ENCODE results near the gene PDPK1.
"Not testable (repeated sequence)": the region's sequence is repeated elsewhere in the genome, so short reads cannot be mapped to it uniquely, and the experiment has no call there.

PDPK1 gene

DNA sequence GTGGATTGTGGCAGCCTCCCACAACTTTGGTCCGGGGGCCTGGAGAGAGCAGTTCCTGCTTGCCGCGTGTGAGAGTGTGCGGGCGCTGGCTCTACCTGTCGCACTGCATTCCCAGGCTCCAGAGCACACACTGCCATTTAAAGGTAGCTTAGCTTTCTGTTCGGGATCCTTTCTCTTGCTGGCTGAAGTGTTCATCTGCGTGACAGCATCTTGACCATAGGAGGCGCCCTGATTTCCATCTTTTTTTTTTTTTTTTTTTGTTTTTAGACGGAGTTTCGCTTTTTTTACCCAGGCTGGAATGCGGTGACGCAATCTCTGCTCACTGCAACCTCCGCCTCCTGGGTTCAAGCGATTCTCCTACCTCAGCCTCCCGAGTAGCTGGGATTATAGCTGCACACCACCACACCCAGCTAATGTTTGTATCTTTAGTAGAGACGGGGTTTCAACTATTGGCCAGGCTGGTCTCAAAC lies 13.6 kb downstream of the PDPK1 start:
- H3K9me2 ChIP-seq (ENCODE audit: low read depth, low read length), result not testable (repeated sequence)
- TF ChIP-seq, protein P1, sequence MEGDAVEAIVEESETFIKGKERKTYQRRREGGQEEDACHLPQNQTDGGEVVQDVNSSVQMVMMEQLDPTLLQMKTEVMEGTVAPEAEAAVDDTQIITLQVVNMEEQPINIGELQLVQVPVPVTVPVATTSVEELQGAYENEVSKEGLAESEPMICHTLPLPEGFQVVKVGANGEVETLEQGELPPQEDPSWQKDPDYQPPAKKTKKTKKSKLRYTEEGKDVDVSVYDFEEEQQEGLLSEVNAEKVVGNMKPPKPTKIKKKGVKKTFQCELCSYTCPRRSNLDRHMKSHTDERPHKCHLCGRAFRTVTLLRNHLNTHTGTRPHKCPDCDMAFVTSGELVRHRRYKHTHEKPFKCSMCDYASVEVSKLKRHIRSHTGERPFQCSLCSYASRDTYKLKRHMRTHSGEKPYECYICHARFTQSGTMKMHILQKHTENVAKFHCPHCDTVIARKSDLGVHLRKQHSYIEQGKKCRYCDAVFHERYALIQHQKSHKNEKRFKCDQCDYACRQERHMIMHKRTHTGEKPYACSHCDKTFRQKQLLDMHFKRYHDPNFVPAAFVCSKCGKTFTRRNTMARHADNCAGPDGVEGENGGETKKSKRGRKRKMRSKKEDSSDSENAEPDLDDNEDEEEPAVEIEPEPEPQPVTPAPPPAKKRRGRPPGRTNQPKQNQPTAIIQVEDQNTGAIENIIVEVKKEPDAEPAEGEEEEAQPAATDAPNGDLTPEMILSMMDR (IDR thresholded peaks at IDR 0.05; ENCODE audit: low read length), result peak; percentile 13; the same call in 1 of the 2 replicates

DNA sequence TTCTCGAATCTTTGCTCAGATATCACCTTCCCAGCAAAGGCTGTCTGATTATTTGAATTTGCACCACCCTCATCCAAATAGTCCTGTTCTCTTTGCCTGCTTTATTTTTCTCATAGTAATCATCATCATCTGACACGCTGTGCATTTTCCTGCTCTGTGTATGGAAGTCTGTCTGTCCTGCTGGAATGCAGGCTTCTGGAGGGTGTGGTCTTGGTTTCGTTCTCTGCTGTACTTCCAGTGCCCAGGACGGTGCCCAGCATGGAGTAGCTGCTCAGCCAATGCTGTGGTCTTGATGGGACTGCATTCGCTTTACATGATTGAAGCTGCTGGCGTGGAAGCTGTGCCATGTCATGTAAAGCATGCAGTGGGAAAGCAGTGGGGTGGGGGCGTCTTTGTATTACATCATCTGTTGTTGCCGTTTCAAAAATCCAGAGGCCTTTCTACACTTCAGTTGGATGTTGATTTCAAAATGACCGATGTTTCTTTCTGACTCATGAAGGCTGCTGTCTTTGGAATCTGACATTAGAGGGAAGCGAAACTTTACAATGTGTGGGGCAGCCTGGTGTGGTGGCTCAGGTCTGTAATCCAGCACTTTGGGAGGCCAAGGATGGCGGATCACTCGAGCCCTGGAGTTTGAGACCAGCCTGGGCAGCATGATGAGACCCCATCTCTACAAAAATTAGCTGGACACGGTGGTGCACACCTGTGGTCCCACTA lies 17.0 kb downstream of the PDPK1 start:
- not testable (repeated sequence) for H2AFZ ChIP-seq (ENCODE audit: low read length); H3F3A ChIP-seq (ENCODE audit: insufficient read depth, low read length); H3K4me3 ChIP-seq (ENCODE audit: low read depth, low read length, poor library complexity, severe bottlenecking); H3K27me3 ChIP-seq (ENCODE audit: insufficient read depth, low read length); H3K9ac ChIP-seq (ENCODE audit: low read length); H4K20me1 ChIP-seq (ENCODE audit: insufficient read depth, low read length); H3K9me2 ChIP-seq (ENCODE audit: low read depth, low read length); H3K4me2 ChIP-seq (ENCODE audit: low read length); H3K36me3 ChIP-seq (ENCODE audit: insufficient read depth, low read length); H3K79me2 ChIP-seq (ENCODE audit: insufficient read depth, low read length); H3K4me1 ChIP-seq (ENCODE audit: insufficient read depth, low read length, severe bottlenecking); H3K9me3 ChIP-seq (ENCODE audit: low read length); H3K27ac ChIP-seq (ENCODE audit: low read depth, low read length, poor library complexity, severe bottlenecking)

More for the DNA sequence above, 13.6 kb downstream of the PDPK1 start:
- H2AFZ ChIP-seq (ENCODE audit: low read length); H4K20me1 ChIP-seq (ENCODE audit: insufficient read depth, low read length); H3F3A ChIP-seq (ENCODE audit: insufficient read depth, low read length); H3K27ac ChIP-seq (ENCODE audit: low read depth, low read length, poor library complexity, severe bottlenecking); H3K79me2 ChIP-seq (ENCODE audit: insufficient read depth, low read length); H3K9ac ChIP-seq (ENCODE audit: low read length); H3K27me3 ChIP-seq (ENCODE audit: insufficient read depth, low read length); H3K4me2 ChIP-seq (ENCODE audit: low read length); H3K4me1 ChIP-seq (ENCODE audit: insufficient read depth, low read length, severe bottlenecking); H3K4me3 ChIP-seq (ENCODE audit: low read depth, low read length, poor library complexity, severe bottlenecking); H3K9me3 ChIP-seq (ENCODE audit: low read length); H3K36me3 ChIP-seq (ENCODE audit: insufficient read depth, low read length): not testable (repeated sequence)

DNA sequence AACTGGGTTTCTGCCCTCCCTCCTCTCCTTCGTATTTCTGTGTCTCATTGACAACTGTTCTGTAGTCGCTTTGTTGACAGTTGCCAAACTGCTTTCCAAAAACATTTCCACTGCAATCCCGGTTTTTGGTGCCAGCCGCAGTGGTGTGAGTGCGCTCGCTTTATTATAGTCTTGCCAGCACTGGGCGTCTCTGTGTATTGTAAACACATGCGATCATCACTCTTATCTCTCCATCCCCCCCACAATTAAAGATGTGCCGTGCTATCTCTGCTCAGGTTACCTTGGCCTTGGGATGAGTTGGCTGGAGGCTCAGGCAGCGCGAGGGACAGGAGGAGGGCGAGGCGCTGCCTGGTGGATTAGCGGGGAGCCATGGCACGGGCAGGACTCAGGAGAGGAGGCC lies 19.3 kb downstream of the PDPK1 start:
- not testable (repeated sequence) for H3K9me2 ChIP-seq (ENCODE audit: low read depth, low read length); H3K9me3 ChIP-seq (ENCODE audit: low read length); H3F3A ChIP-seq (ENCODE audit: insufficient read depth, low read length); H3K4me1 ChIP-seq (ENCODE audit: insufficient read depth, low read length, severe bottlenecking); H3K36me3 ChIP-seq (ENCODE audit: insufficient read depth, low read length); H3K4me3 ChIP-seq (ENCODE audit: low read depth, low read length, poor library complexity, severe bottlenecking); H2AFZ ChIP-seq (ENCODE audit: low read length); H4K20me1 ChIP-seq (ENCODE audit: insufficient read depth, low read length); H3K27me3 ChIP-seq (ENCODE audit: insufficient read depth, low read length); H3K9ac ChIP-seq (ENCODE audit: low read length); H3K27ac ChIP-seq (ENCODE audit: low read depth, low read length, poor library complexity, severe bottlenecking); H3K79me2 ChIP-seq (ENCODE audit: insufficient read depth, low read length); H3K4me2 ChIP-seq (ENCODE audit: low read length)

- H3K4me3 ChIP-seq (ENCODE audit: low read depth, low read length, poor library complexity, severe bottlenecking); H3K9me2 ChIP-seq (ENCODE audit: low read depth, low read length); H4K20me1 ChIP-seq (ENCODE audit: insufficient read depth, low read length); H3K4me2 ChIP-seq (ENCODE audit: low read length); H3K79me2 ChIP-seq (ENCODE audit: insufficient read depth, low read length); H3K27me3 ChIP-seq (ENCODE audit: insufficient read depth, low read length); H2AFZ ChIP-seq (ENCODE audit: low read length); H3K9me3 ChIP-seq (ENCODE audit: low read length); H3K9ac ChIP-seq (ENCODE audit: low read length); H3K4me1 ChIP-seq (ENCODE audit: insufficient read depth, low read length, severe bottlenecking); H3F3A ChIP-seq (ENCODE audit: insufficient read depth, low read length); H3K36me3 ChIP-seq (ENCODE audit: insufficient read depth, low read length): not testable (repeated sequence)
- peak overlapping the region; percentile 62 for H3K27ac ChIP-seq (ENCODE audit: low read depth, low read length, poor library complexity, severe bottlenecking)
Measured at GRCh38 chr16:2560131-2560797, 22.4 kb downstream of the PDPK1 start.

DNA sequence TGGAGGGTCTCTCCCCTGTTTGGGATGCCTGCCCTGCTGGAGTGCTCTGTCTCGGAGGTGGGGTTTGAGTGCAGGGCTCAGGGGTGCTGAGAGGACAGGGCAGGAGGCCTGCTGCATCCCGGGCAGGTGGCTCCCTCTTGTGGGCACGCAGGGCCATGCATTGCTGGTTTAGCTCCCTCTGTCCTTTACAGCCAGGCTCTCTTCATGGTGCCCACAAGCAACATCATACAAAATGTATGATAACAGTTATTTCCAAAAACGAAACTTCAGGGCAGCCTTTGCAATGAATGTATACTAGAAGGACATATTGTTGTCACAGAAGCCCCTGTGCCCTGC lies 22.9 kb downstream of the PDPK1 start:
- H2AFZ ChIP-seq (ENCODE audit: low read length); H4K20me1 ChIP-seq (ENCODE audit: insufficient read depth, low read length); H3K79me2 ChIP-seq (ENCODE audit: insufficient read depth, low read length); H3K9ac ChIP-seq (ENCODE audit: low read length); H3K27me3 ChIP-seq (ENCODE audit: insufficient read depth, low read length); H3K36me3 ChIP-seq (ENCODE audit: insufficient read depth, low read length); H3K4me1 ChIP-seq (ENCODE audit: insufficient read depth, low read length, severe bottlenecking); H3K9me2 ChIP-seq (ENCODE audit: low read depth, low read length); H3K4me2 ChIP-seq (ENCODE audit: low read length); H3K27ac ChIP-seq (ENCODE audit: low read depth, low read length, poor library complexity, severe bottlenecking); H3K9me3 ChIP-seq (ENCODE audit: low read length); H3F3A ChIP-seq (ENCODE audit: insufficient read depth, low read length); H3K4me3 ChIP-seq (ENCODE audit: low read depth, low read length, poor library complexity, severe bottlenecking): not testable (repeated sequence)
- TF ChIP-seq, protein P1 (IDR thresholded peaks at IDR 0.05; ENCODE audit: low read length), result 0 out of 2 replicates have a peak, but pooled peaks have one; percentile 7

- not testable (repeated sequence) for H3K9ac ChIP-seq (ENCODE audit: low read length); H3K4me2 ChIP-seq (ENCODE audit: low read length); H3K4me3 ChIP-seq (ENCODE audit: low read depth, low read length, poor library complexity, severe bottlenecking); H3K36me3 ChIP-seq (ENCODE audit: insufficient read depth, low read length); H3K9me3 ChIP-seq (ENCODE audit: low read length); H4K20me1 ChIP-seq (ENCODE audit: insufficient read depth, low read length); H3F3A ChIP-seq (ENCODE audit: insufficient read depth, low read length); H3K9me2 ChIP-seq (ENCODE audit: low read depth, low read length); H2AFZ ChIP-seq (ENCODE audit: low read length); H3K27me3 ChIP-seq (ENCODE audit: insufficient read depth, low read length); H3K4me1 ChIP-seq (ENCODE audit: insufficient read depth, low read length, severe bottlenecking); H3K27ac ChIP-seq (ENCODE audit: low read depth, low read length, poor library complexity, severe bottlenecking); H3K79me2 ChIP-seq (ENCODE audit: insufficient read depth, low read length)
Measured at GRCh38 chr16:2567506-2567905, 29.7 kb downstream of the PDPK1 start.

Data from OCI-LY1 (cell line).